Stimulated activated CD8-positive, alpha-beta memory T cell treated with anti-CD3 and anti-CD28 coated beads, Interleukin-7, amount 100 ng/mL, for 24 hours (primary cell): ENCODE data around the gene CDK16.

Experiments used
- DNase-seq: peaks from one replicate; pipeline ENCODE4 v3.0.0-alpha.2; 2020; ENCODE audit warnings: low read depth

Gene CDK16

GRCh38 chrX:47228550-47229270, 10.2 kb downstream of the CDK16 start:
- DNase-seq = no peak

- no peak for DNase-seq
Observed at GRCh38 chrX:47229427-47229826, 10.9 kb downstream of the CDK16 start.

GRCh38 chrX:47230136-47230868, 11.8 kb downstream of the CDK16 start:
- DNase-seq = no peak

- DNase-seq = no peak
Observed at GRCh38 chrX:47231167-47231566, 12.7 kb downstream of the CDK16 start.

GRCh38 chrX:47232197-47232802, 13.8 kb downstream of the CDK16 start:
- no peak for DNase-seq

GRCh38 chrX:47232803-47233332, 14.4 kb downstream of the CDK16 start, which contains the start of gene USP11:
TSS of gene USP11 (plus strand) at chrX:47233009. CDS start at chrX:47233044, 35 bp downstream.
- peak; percentile 28 for DNase-seq

- DNase-seq = peak; percentile 76
Observed at GRCh38 chrX:47233333-47234113, 15.0 kb downstream of the CDK16 start.

- no peak for DNase-seq
Observed at GRCh38 chrX:47234583-47234982, 16.1 kb downstream of the CDK16 start.

GRCh38 chrX:47235691-47236103, 17.2 kb downstream of the CDK16 start:
- no peak for DNase-seq

- no peak for DNase-seq
Observed at GRCh38 chrX:47239199-47239598, 20.7 kb downstream of the CDK16 start.

- DNase-seq = no peak
Observed at GRCh38 chrX:47239898-47240545, 21.5 kb downstream of the CDK16 start.

- no peak for DNase-seq
Observed at GRCh38 chrX:47240619-47241018, 22.1 kb downstream of the CDK16 start.

- DNase-seq = no peak
Observed at GRCh38 chrX:47241201-47242011, 22.9 kb downstream of the CDK16 start.

GRCh38 chrX:47242321-47242720, 23.8 kb downstream of the CDK16 start:
- no peak for DNase-seq

GRCh38 chrX:47243351-47243750, 24.9 kb downstream of the CDK16 start:
- no peak for DNase-seq

GRCh38 chrX:47244676-47245075, 26.2 kb downstream of the CDK16 start:
- DNase-seq = no peak

- no peak for DNase-seq
Observed at GRCh38 chrX:47245156-47245555, 26.7 kb downstream of the CDK16 start.

GRCh38 chrX:47247206-47247998, 28.9 kb downstream of the CDK16 start:
- no peak for DNase-seq

GRCh38 chrX:47247999-47248320, 29.5 kb downstream of the CDK16 start:
- no peak for DNase-seq

GRCh38 chrX:47248576-47248975, 30.1 kb downstream of the CDK16 start:
- DNase-seq = no peak
